Spleen (tissue), 7 donors: Measurements from ENCODE around the gene SIM1.

Experiments
- CTCF ChIP-seq, 11 experiments: fragments of 200-600 bp in 7 of 11; fragments of 450-650 bp in 4 of 11; sonication (generic) in 4 of 11; IDR thresholded peaks in 8 of 11; conservative IDR thresholded peaks in 3 of 11; 1 replicate in 7 of 11; 2 replicates in 4 of 11; pipeline versions ENCODE4 v1.4.0 to v1.8.0; 2016 to 2021; ENCODE audit warnings: antibody characterized with exemption in 11 of 11, inconsistent platforms in 4 of 11, mild to moderate bottlenecking in 1 of 11
- POLR2A ChIP-seq, 3 donors: fragments of 450-650 bp; IDR thresholded peaks; one replicate each; pipeline ENCODE4 v1.5.1; 2017; ENCODE audit warnings: antibody characterized with exemption in 3 of 3, mild to moderate bottlenecking in 1 of 3
- donor health status: DM: no; HTN: no; CAD: no; lungs with moderate emphysema.
- donor health status: DM: no; HTN: no; CAD: no.
- donor health status: DM: no; HTN: no; CAD: no.

GRCh38 chr6:100451577-100451976 lies 13.1 kb downstream of the SIM1 start:
- TF ChIP-seq POLR2A (IDR thresholded peaks at IDR 0.05) (no peak), CTCF (IDR thresholded peaks at IDR 0.05 in 8 of 11, conservative IDR thresholded peaks at IDR 0.05 in 3 of 11) (no peak)
